ENCODE results near the gene S1PR2.
"Not testable (repeated sequence)": the region's sequence is repeated elsewhere in the genome, so short reads cannot be mapped to it uniquely, and the experiment has no call there.

The S1PR2 gene

DNA sequence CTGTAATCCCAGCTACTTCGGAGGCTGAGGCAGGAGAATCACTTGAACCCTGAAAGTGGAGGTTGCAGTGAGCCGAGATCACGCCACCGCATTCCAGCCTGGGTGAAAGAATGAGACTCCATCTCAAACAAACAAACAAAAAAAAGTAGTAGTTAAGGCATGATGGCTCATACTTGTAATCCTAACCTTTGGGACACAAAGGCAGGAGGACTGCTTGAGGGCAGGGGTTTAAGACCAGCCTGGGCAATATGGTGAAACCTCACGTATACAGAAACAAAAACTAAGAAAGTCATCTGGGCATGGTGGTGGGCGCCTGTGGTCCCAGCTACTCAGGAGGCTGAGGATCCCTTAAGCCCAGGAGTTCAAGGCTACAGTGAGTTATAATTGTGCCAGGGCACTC, 38.2 kb downstream of the S1PR2 start:
- DNase-seq (ENCODE audit: low read depth in 1 of 2, low spot score in 1 of 2), result no peak

GRCh38 chr19:10191347-10191746, 39.8 kb downstream of the S1PR2 start:
- no peak for DNase-seq (ENCODE audit: low read depth in 1 of 2, low spot score in 1 of 2)

- no peak for DNase-seq (ENCODE audit: low read depth in 1 of 2, low spot score in 1 of 2)
Observed at GRCh38 chr19:10190026-10190425, 41.1 kb downstream of the S1PR2 start.

GRCh38 chr19:10189616-10190015, 41.5 kb downstream of the S1PR2 start:
- DNase-seq (ENCODE audit: low read depth in 1 of 2, low spot score in 1 of 2), result no peak

GRCh38 chr19:10187315-10187714, 43.8 kb downstream of the S1PR2 start:
- no peak for DNase-seq (ENCODE audit: low read depth in 1 of 2, low spot score in 1 of 2)

- DNase-seq (ENCODE audit: low read depth in 1 of 2, low spot score in 1 of 2), result no peak
Observed at GRCh38 chr19:10184636-10185035, 46.5 kb downstream of the S1PR2 start.

DNA sequence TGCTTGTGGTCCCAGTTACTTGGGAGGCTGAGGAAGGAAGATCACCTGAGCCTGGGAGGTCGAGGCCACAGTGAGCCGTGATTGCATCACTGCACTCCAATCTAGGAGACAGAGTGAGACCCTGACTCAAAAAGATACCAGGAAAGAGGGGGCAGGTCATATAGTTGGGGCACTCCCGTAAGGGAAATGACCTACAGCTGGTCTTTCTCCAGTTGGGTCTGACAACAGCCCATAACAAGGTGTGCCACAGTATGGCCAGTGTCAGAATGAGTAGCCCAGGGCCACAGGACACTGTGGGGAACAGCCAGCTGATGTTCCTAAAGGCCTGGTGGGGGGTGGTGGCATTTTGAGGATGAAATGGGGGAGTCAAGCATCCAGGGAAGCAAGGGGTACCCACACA, 47.2 kb downstream of the S1PR2 start:
- DNase-seq (ENCODE audit: low read depth in 1 of 2, low spot score in 1 of 2), result no peak

GRCh38 chr19:10182847-10183246, 48.3 kb downstream of the S1PR2 start:
- DNase-seq (ENCODE audit: low read depth in 1 of 2, low spot score in 1 of 2), result no peak

DNA sequence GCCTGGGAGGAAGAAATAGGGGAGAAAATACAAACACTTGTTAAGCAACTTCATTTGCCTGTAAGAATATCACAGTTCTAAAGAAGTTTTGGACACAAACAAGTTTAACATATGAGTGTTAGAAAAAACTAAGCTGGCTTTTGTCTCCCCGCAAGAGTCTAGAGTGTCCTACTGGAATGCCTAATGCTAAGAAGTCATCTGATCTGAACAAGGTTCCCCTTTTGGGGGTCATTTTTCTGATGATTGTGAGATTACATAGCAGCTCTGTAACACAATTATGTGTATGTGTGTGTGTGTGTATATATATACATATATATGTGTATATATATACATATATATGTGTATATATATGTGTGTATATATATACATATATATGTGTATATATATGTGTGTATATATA, 49.1 kb downstream of the S1PR2 start:
- no peak for DNase-seq (ENCODE audit: low read depth in 1 of 2, low spot score in 1 of 2)

- DNase-seq (ENCODE audit: low read depth in 1 of 2, low spot score in 1 of 2), result no peak
Observed at GRCh38 chr19:10180459-10180858, 50.7 kb downstream of the S1PR2 start.

DNA sequence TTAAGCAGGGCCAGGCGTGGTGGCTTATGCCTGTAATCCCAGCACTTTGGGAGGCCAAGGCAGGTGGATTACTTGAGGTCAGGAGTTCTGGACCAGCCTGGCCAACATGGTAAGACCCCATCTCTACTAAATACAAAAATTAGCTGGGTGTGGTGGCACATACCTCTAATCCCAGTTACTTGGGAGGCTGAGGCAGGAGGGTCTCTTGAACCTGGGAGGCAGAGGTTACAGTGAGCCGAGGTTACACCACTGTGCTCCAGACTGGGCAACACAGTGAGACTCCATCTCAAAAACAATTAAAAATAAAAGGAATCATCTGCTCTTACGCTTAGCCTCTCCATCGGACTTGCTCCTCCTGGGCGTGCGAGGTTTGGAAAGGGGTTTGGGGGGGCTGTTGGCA, 51.1 kb downstream of the S1PR2 start:
- DNase-seq (ENCODE audit: low read depth in 1 of 2, low spot score in 1 of 2), result not testable (repeated sequence)

DNA sequence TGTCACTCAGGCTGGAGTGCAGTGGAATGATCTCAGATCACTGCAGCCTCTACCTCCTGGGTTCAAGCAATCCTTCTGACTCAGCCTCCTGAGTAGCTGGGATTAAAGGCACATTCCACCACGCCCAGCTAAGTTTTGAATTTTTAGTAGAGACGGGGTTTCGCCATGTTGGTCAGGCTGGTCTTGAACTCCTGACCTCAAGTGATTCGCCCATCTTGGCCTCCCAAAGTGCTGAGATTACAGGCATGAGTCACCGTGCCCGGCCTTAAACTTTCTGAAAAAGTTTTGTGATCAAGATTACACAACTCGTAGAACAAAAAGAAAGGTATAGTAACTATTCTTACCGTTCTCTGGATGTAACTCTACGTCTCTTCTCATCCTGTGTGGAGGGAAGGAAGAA, 57.6 kb downstream of the S1PR2 start:
- DNase-seq (ENCODE audit: low read depth in 1 of 2, low spot score in 1 of 2), result no peak

All from activated T-helper 1 cell treated with anti-CD3 and anti-CD28 coated beads, Interleukin-2, amount 50 U/mL, for 16 hours (primary cell).